Transverse colon (tissue), 4 donors: ENCODE measurements around the gene OSGIN1. TPM values are rescaled to one million over a fixed set of nuclear protein-coding genes. Genes with fewer than 3 reads are reported as not detected.

Experiments used
- DNase-seq: peaks from one replicate; pipeline ENCODE4 v3.0.0-alpha.2; 2019
- H3K27ac ChIP-seq, 4 donors: fragments of 200-600 bp; sonication (generic); 2 replicates each; pipeline ENCODE4 v1.5.1; 2016 to 2018; ENCODE audit warnings: inconsistent platforms in 4 of 4
- H3K27me3 ChIP-seq: fragments of 200-600 bp; sonication (generic); 2 replicates; pipeline ENCODE4 v1.5.1; 2017; ENCODE audit warnings: inconsistent platforms
- H3K36me3 ChIP-seq, 4 donors: fragments of 200-600 bp; sonication (generic); 2 replicates each; pipeline ENCODE4 v1.5.1; 2017 to 2019; ENCODE audit warnings: inconsistent platforms in 4 of 4
- H3K4me1 ChIP-seq, 4 donors: fragments of 200-600 bp; sonication (generic); 2 replicates each; pipeline ENCODE4 v1.5.1; 2017 to 2020; ENCODE audit warnings: inconsistent platforms in 4 of 4
- H3K4me3 ChIP-seq, 4 donors: fragments of 200-600 bp; sonication (generic); 1 replicate in 1 of 4; 2 replicates in 3 of 4; pipeline versions ENCODE4 v1.5.1 to v1.6.1; 2017 to 2019; ENCODE audit warnings: inconsistent platforms in 4 of 4
- H3K9me3 ChIP-seq, 2 donors: fragments of 200-600 bp; sonication (generic); 2 replicates each; pipeline ENCODE4 v1.5.1; 2017 to 2019; ENCODE audit warnings: inconsistent platforms in 2 of 2
- EP300 ChIP-seq: sonication (generic); formaldehyde crosslinking; IDR thresholded peaks from one replicate; pipeline ENCODE4 v1.6.1; 2017; ENCODE audit warnings: antibody characterized with exemption, low read depth
- POLR2A ChIP-seq: fragments of 450-650 bp; IDR thresholded peaks from one replicate; pipeline ENCODE4 v1.6.1; 2016; ENCODE audit warnings: antibody characterized with exemption, mild to moderate bottlenecking, moderate library complexity
- POLR2AphosphoS5 ChIP-seq, 3 donors: sonication (generic); formaldehyde crosslinking; IDR thresholded peaks; one replicate each; pipeline ENCODE4 v1.6.1; 2016; ENCODE audit warnings: antibody characterized with exemption in 3 of 3
- WGBS, 2 donors: methylation state at CpG; one replicate each; pipeline ENCODE4 v1.1.5; 2018; ENCODE audit warnings: low coverage in 1 of 2; 5-methylcytosine and 5-hydroxymethylcytosine counted together
- in situ Hi-C, 4 donors: fragments of 200-750 bp; cut with MboI; loops; one replicate each; pipeline versions ENCODE4 v1.15.0 to v1.15.1; 2017; ENCODE audit warnings: low sequenced_read_pairs in 3 of 4, low pct_ligation_motif_present in 1 of 4, low pct_unique_long_range_greater_than_20kb in 1 of 4
- intact Hi-C: fragments of 100-400 bp; cut with DNase I; formaldehyde crosslinking; loops from one replicate; pipeline ENCODE4 v1.15.1; 2023; ENCODE audit warnings: low total_unique reads
- total RNA-seq, 4 donors: library from RNA; depleted of rRNA; stranded (reverse); fragments of >200 nt; gene quantifications; one replicate each; pipeline ENCODE4 v1.1.0, GENCODE V29; 2016
- TF ChIP-seq, protein P1 (sequence below), 5 experiments: fragments of 200-600 bp in 3 of 5; fragments of 450-650 bp in 2 of 5; sonication (generic) in 3 of 5; IDR thresholded peaks; 1 replicate in 2 of 5; 2 replicates in 3 of 5; pipeline ENCODE4 v1.5.1; 2016 to 2017; ENCODE audit warnings: antibody characterized with exemption in 5 of 5, inconsistent platforms in 3 of 5, mild to moderate bottlenecking in 2 of 5, moderate library complexity in 1 of 5

Gene OSGIN1
- total RNA-seq, 4 donors from 2014 or later: 10.7 to 26.2 (median 16.7) TPM

GRCh38 chr16:83933885-83934683, 19.0 kb upstream of the OSGIN1 start:
- H3K9me3 ChIP-seq: no peaks in the 10 kb centered on the region
- 74 to 93% methylated on average over 5 to 28 of the region's 28 CpGs for WGBS, 2 donors
- no peak for DNase-seq
- TF ChIP-seq POLR2AphosphoS5 (IDR thresholded peaks at IDR 0.05) (no peak), EP300 (no peak), POLR2A (no peak)
- TF ChIP-seq, protein P1, sequence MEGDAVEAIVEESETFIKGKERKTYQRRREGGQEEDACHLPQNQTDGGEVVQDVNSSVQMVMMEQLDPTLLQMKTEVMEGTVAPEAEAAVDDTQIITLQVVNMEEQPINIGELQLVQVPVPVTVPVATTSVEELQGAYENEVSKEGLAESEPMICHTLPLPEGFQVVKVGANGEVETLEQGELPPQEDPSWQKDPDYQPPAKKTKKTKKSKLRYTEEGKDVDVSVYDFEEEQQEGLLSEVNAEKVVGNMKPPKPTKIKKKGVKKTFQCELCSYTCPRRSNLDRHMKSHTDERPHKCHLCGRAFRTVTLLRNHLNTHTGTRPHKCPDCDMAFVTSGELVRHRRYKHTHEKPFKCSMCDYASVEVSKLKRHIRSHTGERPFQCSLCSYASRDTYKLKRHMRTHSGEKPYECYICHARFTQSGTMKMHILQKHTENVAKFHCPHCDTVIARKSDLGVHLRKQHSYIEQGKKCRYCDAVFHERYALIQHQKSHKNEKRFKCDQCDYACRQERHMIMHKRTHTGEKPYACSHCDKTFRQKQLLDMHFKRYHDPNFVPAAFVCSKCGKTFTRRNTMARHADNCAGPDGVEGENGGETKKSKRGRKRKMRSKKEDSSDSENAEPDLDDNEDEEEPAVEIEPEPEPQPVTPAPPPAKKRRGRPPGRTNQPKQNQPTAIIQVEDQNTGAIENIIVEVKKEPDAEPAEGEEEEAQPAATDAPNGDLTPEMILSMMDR (IDR thresholded peaks at IDR 0.05): no peak
- in situ Hi-C loops (no loop called here), intact Hi-C loops (no loop called here)
- no peaks in the 10 kb centered on the region for H3K27me3 ChIP-seq
- no peak overlapping the region for H3K4me3 ChIP-seq
- no peaks in the 10 kb centered on the region for H3K4me1 ChIP-seq
- no peaks in the 10 kb centered on the region for H3K36me3 ChIP-seq
- no peak overlapping the region for H3K27ac ChIP-seq

GRCh38 chr16:83934684-83934977, 18.4 kb upstream of the OSGIN1 start:
- DNase-seq: no peak
- in situ Hi-C loops: no loop called here

GRCh38 chr16:83935005-83935857, 17.8 kb upstream of the OSGIN1 start:
- in situ Hi-C loops: no loop called here
- H3K4me1 ChIP-seq: no peaks in the 10 kb centered on the region
- intact Hi-C loops: no loop called here

More at GRCh38 chr16:83934684-83934977, 18.4 kb upstream of the OSGIN1 start:
- no peak for TF ChIP-seq POLR2AphosphoS5 (IDR thresholded peaks at IDR 0.05)
- TF ChIP-seq POLR2A: no peak
- TF ChIP-seq EP300: no peak
- TF ChIP-seq, protein P1 (IDR thresholded peaks at IDR 0.05): no peak
- WGBS, 2 donors: 77% methylated on average over 12 of the region's 12 CpGs; no CpG with 5 or more reads in 1 of the 2 donors
- no peak overlapping the region for H3K4me3 ChIP-seq
- intact Hi-C loops: no loop called here
- H3K27ac ChIP-seq: no peak overlapping the region
- H3K4me1 ChIP-seq: no peaks in the 10 kb centered on the region
- H3K27me3 ChIP-seq: no peaks in the 10 kb centered on the region
- no peaks in the 10 kb centered on the region for H3K9me3 ChIP-seq
- no peaks in the 10 kb centered on the region for H3K36me3 ChIP-seq

DNA sequence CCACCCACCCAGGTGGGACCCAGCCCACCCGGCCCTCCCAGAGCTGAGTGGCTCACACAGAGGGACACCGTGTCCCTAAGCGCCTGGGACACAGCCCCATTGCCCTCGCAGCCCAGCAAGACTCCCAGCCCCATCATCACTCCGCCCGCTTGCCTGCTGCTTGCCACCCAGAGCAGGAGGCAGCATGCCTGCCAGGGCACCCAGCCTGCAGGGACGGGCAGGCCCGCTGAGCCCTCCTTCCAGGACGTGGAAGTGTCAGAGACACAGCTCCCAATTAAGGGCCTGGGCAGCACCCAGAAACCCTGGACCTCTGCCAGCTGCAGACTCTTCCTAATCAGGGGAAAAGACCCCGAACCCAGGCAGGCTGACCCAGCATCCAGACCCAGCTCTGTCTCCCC, 17.2 kb upstream of the OSGIN1 start:
- intact Hi-C loops: no loop called here
- in situ Hi-C loops: no loop called here
- WGBS, 2 donors: 80% methylated on average over 6 of the region's 10 CpGs; no CpG with 5 or more reads in 1 of the 2 donors
- Histone ChIP-seq H3K27ac (no peak overlapping the region), H3K4me1 (no peaks in the 10 kb centered on the region), H3K36me3 (no peaks in the 10 kb centered on the region), H3K9me3 (no peaks in the 10 kb centered on the region), H3K4me3 (no peak overlapping the region), H3K27me3 (no peaks in the 10 kb centered on the region)
- no peak for DNase-seq
- no peak for TF ChIP-seq EP300
- no peak for TF ChIP-seq POLR2AphosphoS5 (IDR thresholded peaks at IDR 0.05)
- TF ChIP-seq, protein P1 (IDR thresholded peaks at IDR 0.05): no peak
- no peak for TF ChIP-seq POLR2A

More at GRCh38 chr16:83935005-83935857, 17.8 kb upstream of the OSGIN1 start:
- no peaks in the 10 kb centered on the region for H3K9me3 ChIP-seq
- H3K27me3 ChIP-seq: no peaks in the 10 kb centered on the region
- no peak overlapping the region for H3K27ac ChIP-seq
- no peak overlapping the region for H3K4me3 ChIP-seq
- no peak for DNase-seq
- TF ChIP-seq, protein P1 (IDR thresholded peaks at IDR 0.05): no peak
- TF ChIP-seq EP300 (no peak), POLR2AphosphoS5 (IDR thresholded peaks at IDR 0.05) (no peak), POLR2A (no peak)
- 75 to 80% methylated on average over 8 to 30 of the region's 30 CpGs for WGBS, 2 donors
- no peaks in the 10 kb centered on the region for H3K36me3 ChIP-seq
